Fibroblast of lung (primary cell): ENCODE data around the gene ZSCAN22. TPM values are rescaled to one million over a fixed set of nuclear protein-coding genes. Genes with fewer than 3 reads are reported as not detected.

Experiments used
- DNase-seq, 2 donors: peaks; one replicate each; pipeline versions ENCODE4 v3.0.0 to v3.0.0-alpha.2; 2010; ENCODE audit warnings: low read depth in 2 of 2
- H2AFZ ChIP-seq: 2 replicates; pipeline ENCODE4 v1.5.1; 2012; ENCODE audit warnings: low read length, control low read depth, inconsistent platforms
- H3K27ac ChIP-seq: 2 replicates; pipeline ENCODE4 v1.5.1; 2011; ENCODE audit warnings: low read length, control low read depth; ENCODE audit not compliant: insufficient read depth
- H3K27me3 ChIP-seq: 2 replicates; pipeline ENCODE4 v1.5.1; 2011; ENCODE audit warnings: mild to moderate bottlenecking, low read length; ENCODE audit not compliant: control insufficient read depth, insufficient read depth
- H3K36me3 ChIP-seq: 2 replicates; pipeline ENCODE4 v1.5.1; 2011; ENCODE audit warnings: low read length; ENCODE audit not compliant: control insufficient read depth, insufficient read depth
- H3K4me1 ChIP-seq: 2 replicates; pipeline ENCODE4 v1.5.1; 2011; ENCODE audit warnings: low read length; ENCODE audit not compliant: control insufficient read depth, insufficient read depth; ENCODE audit errors: extremely low read depth
- H3K4me2 ChIP-seq: 2 replicates; pipeline ENCODE4 v1.5.1; 2011; ENCODE audit warnings: low read length, control low read depth; ENCODE audit not compliant: insufficient read depth; ENCODE audit errors: extremely low read depth
- H3K4me3 ChIP-seq, 4 experiments: fragments of 200-600 bp in 1 of 4; sonication (generic) in 1 of 4; replicated peaks in 1 of 4; 2 replicates each; pipeline ENCODE4 v1.5.1; 2011 to 2016; ENCODE audit warnings: low read length in 4 of 4, low read depth in 3 of 4, mild to moderate bottlenecking in 3 of 4, control low read depth in 2 of 4, inconsistent platforms in 1 of 4, mixed read lengths in 1 of 4; ENCODE audit not compliant: insufficient read depth in 1 of 4; ENCODE audit errors: control extremely low read depth in 1 of 4
- H3K79me2 ChIP-seq: 2 replicates; pipeline ENCODE4 v1.5.1; 2012; ENCODE audit warnings: mild to moderate bottlenecking, low read length, inconsistent platforms; ENCODE audit not compliant: control insufficient read depth, insufficient read depth
- H3K9ac ChIP-seq: 2 replicates; pipeline ENCODE4 v1.5.1; 2011; ENCODE audit warnings: mild to moderate bottlenecking, low read length, control low read depth; ENCODE audit not compliant: insufficient read depth
- H3K9me3 ChIP-seq: 2 replicates; pipeline ENCODE4 v1.5.1; 2012; ENCODE audit warnings: low read depth, low read length; ENCODE audit not compliant: control insufficient read depth, insufficient read depth
- H4K20me1 ChIP-seq: 2 replicates; pipeline ENCODE4 v1.5.1; 2011; ENCODE audit warnings: low read length; ENCODE audit not compliant: control insufficient read depth, insufficient read depth; ENCODE audit errors: extremely low read depth
- EZH2 ChIP-seq: IDR thresholded peaks from 2 replicates; pipeline ENCODE4 v1.5.1; 2012; ENCODE audit warnings: low read length, control low read depth, mild to moderate bottlenecking; ENCODE audit errors: missing control alignments
- polyA plus RNA-seq, 2 donors: library from polyadenylated mRNA; depleted of rRNA in 1 of 2; stranded (reverse) in 1 of 2; unstranded in 1 of 2; fragments of >200 nt; gene quantifications; 2 replicates each; pipeline ENCODE4 v1.2.1, GENCODE V29; 2011 to 2012; ENCODE audit warnings: missing spikeins in 1 of 2
- total RNA-seq: library from RNA; depleted of rRNA; stranded (reverse); fragments of >200 nt; gene quantifications from 2 replicates; pipeline ENCODE4 v1.2.1, GENCODE V29; 2014
- TF ChIP-seq, protein P1 (sequence below), 2 donors: IDR thresholded peaks in 1 of 2; conservative IDR thresholded peaks in 1 of 2; 1 replicate in 1 of 2; 2 replicates in 1 of 2; pipeline ENCODE4 v1.5.1; 2011 to 2012; ENCODE audit warnings: low read length in 2 of 2, control low read depth in 1 of 2, inconsistent platforms in 1 of 2, low read depth in 1 of 2, mild to moderate bottlenecking in 1 of 2

The ZSCAN22 gene
- total and polyA plus RNA-seq, 2 donors (not counting 1 experiment from before 2014, with no cell fraction given): 2.8 to 3.0 TPM

GRCh38 chr19:58319241-58319640, 7.6 kb upstream of the ZSCAN22 start:
- H3K4me1 ChIP-seq: no peaks in the 10 kb centered on the region
- no peak overlapping the region for H2AFZ ChIP-seq
- H3K36me3 ChIP-seq: peaks cover 8% of the 10 kb centered on the region
- H3K27me3 ChIP-seq: no peaks in the 10 kb centered on the region
- no peak for DNase-seq
- TF ChIP-seq EZH2: no peak
- TF ChIP-seq, protein P1, sequence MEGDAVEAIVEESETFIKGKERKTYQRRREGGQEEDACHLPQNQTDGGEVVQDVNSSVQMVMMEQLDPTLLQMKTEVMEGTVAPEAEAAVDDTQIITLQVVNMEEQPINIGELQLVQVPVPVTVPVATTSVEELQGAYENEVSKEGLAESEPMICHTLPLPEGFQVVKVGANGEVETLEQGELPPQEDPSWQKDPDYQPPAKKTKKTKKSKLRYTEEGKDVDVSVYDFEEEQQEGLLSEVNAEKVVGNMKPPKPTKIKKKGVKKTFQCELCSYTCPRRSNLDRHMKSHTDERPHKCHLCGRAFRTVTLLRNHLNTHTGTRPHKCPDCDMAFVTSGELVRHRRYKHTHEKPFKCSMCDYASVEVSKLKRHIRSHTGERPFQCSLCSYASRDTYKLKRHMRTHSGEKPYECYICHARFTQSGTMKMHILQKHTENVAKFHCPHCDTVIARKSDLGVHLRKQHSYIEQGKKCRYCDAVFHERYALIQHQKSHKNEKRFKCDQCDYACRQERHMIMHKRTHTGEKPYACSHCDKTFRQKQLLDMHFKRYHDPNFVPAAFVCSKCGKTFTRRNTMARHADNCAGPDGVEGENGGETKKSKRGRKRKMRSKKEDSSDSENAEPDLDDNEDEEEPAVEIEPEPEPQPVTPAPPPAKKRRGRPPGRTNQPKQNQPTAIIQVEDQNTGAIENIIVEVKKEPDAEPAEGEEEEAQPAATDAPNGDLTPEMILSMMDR (conservative IDR thresholded peaks at IDR 0.05 in 1 of 2, IDR thresholded peaks at IDR 0.05 in 1 of 2; ENCODE audit: low read depth in 1 of 2, low read length in 2 of 2): no peak
- no peak overlapping the region for H3K4me2 ChIP-seq
- no peaks in the 10 kb centered on the region for H4K20me1 ChIP-seq
- H3K79me2 ChIP-seq: no peaks in the 10 kb centered on the region
- no peak overlapping the region for H3K4me3 ChIP-seq
- H3K27ac ChIP-seq: no peak overlapping the region
- H3K9me3 ChIP-seq: no peaks in the 10 kb centered on the region
- H3K9ac ChIP-seq: no peak overlapping the region

DNA sequence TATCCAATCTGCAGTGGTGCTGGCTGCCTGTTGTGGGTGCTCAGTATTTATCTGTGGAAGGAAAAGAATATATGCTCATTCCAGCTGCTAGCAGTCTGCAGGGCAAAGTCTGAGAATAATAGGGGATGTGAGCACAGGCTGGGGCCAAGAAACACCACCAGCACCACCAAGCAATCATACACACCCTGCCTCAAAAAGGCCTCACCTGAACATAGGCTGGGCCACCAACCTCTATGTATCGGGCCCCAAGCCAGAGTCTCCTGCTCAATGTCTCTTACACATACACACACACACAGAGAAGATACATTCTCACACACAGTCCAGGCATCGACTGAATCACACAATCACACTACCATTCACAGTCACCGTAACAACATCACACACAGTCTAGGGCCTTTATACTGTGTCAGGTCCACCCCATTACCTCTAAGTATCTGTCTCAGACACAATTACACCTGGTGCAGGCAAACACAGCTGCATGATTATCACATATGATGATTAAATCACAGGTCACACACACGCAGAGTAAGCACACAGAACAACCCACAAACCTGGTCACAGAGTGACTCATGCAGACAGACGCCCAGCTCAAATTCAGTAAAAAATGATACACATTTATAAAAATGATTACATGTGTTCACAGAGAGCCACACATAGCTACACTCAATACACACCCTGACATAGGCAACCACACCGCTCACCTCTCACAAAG, 1.3 kb upstream of the ZSCAN22 start:
- Histone ChIP-seq H2AFZ (no peak overlapping the region), H3K79me2 (peaks cover 29% of the 10 kb centered on the region), H3K4me2 (peak overlapping the region; percentile 76), H3K27ac (peak overlapping the region; percentile 96), H3K9ac (no peak overlapping the region), H3K36me3 (no peaks in the 10 kb centered on the region), H4K20me1 (no peaks in the 10 kb centered on the region), H3K9me3 (no peaks in the 10 kb centered on the region), H3K27me3 (no peaks in the 10 kb centered on the region), H3K4me1 (peaks cover 8% of the 10 kb centered on the region), H3K4me3 (peak overlapping the region; percentile 92 to 99 (median 96))
- TF ChIP-seq, protein P1 (conservative IDR thresholded peaks at IDR 0.05 in 1 of 2, IDR thresholded peaks at IDR 0.05 in 1 of 2; ENCODE audit: low read depth in 1 of 2, low read length in 2 of 2): no peak
- TF ChIP-seq EZH2: no peak
- peak in 1 of 2 donors; percentile 42 for DNase-seq

GRCh38 chr19:58326501-58326913, 287 bp upstream of the ZSCAN22 start:
- H3K79me2 ChIP-seq: peaks cover 29% of the 10 kb centered on the region
- H4K20me1 ChIP-seq: no peaks in the 10 kb centered on the region
- peak overlapping the region; percentile 96 for H3K27ac ChIP-seq
- peak overlapping the region; percentile 94 for H2AFZ ChIP-seq
- H3K4me1 ChIP-seq: peaks cover 8% of the 10 kb centered on the region
- peak overlapping the region; percentile 76 for H3K4me2 ChIP-seq
- no peaks in the 10 kb centered on the region for H3K27me3 ChIP-seq
- no peak for DNase-seq
- TF ChIP-seq, protein P1 (conservative IDR thresholded peaks at IDR 0.05 in 1 of 2, IDR thresholded peaks at IDR 0.05 in 1 of 2; ENCODE audit: low read depth in 1 of 2, low read length in 2 of 2): no peak
- TF ChIP-seq EZH2: no peak
- H3K36me3 ChIP-seq: no peaks in the 10 kb centered on the region
- peak overlapping the region; percentile 92 to 99 (median 96) for H3K4me3 ChIP-seq
- H3K9ac ChIP-seq: peak overlapping the region; percentile 83
- H3K9me3 ChIP-seq: no peaks in the 10 kb centered on the region
